NCI-H446 (cell line): Measurements from ENCODE around the gene CBLB.
"Not testable (repeated sequence)": the region's sequence is repeated elsewhere in the genome, so short reads cannot be mapped to it uniquely, and the experiment has no call there.

Experiments
- DNase-seq, 2 experiments: peaks; one replicate each; lab custom pipeline; 2025; lab: John Stamatoyannopoulos, UW

CBLB gene

GRCh38 chr3:105786241-105786640 is 82.6 kb downstream of the CBLB start:
- no peak for DNase-seq

- no peak for DNase-seq
Measured at GRCh38 chr3:105785803-105786202, 83.0 kb downstream of the CBLB start.

- no peak for DNase-seq
Measured at GRCh38 chr3:105783631-105784030, 85.2 kb downstream of the CBLB start.

- DNase-seq, result no peak
Measured at GRCh38 chr3:105781871-105782270, 86.9 kb downstream of the CBLB start.

- no peak for DNase-seq
Measured at GRCh38 chr3:105780107-105780506, 88.7 kb downstream of the CBLB start.

GRCh38 chr3:105775368-105775767 is 93.4 kb downstream of the CBLB start:
- DNase-seq, result no peak

GRCh38 chr3:105774444-105775180 is 94.2 kb downstream of the CBLB start:
- no peak for DNase-seq

GRCh38 chr3:105773291-105773690 is 95.5 kb downstream of the CBLB start:
- DNase-seq, result no peak

- no peak for DNase-seq
Measured at GRCh38 chr3:105772635-105773034, 96.2 kb downstream of the CBLB start.

- DNase-seq, result no peak
Measured at GRCh38 chr3:105771392-105771791, 97.4 kb downstream of the CBLB start.

GRCh38 chr3:105770410-105770809 is 98.4 kb downstream of the CBLB start:
- DNase-seq, result no peak

- no peak for DNase-seq
Measured at GRCh38 chr3:105767776-105768175, 101.0 kb downstream of the CBLB start.

GRCh38 chr3:105767216-105767615 is 101.6 kb downstream of the CBLB start:
- DNase-seq, result no peak

- DNase-seq, result no peak
Measured at GRCh38 chr3:105765308-105765639, 103.5 kb downstream of the CBLB start.

- no peak for DNase-seq
Measured at GRCh38 chr3:105764378-105765307, 104.2 kb downstream of the CBLB start.

GRCh38 chr3:105763659-105764036 is 105.2 kb downstream of the CBLB start:
- no peak for DNase-seq

- DNase-seq, result no peak
Measured at GRCh38 chr3:105762749-105763658, 105.8 kb downstream of the CBLB start.

- DNase-seq, result not testable (repeated sequence)
Measured at GRCh38 chr3:105762214-105762613, 106.6 kb downstream of the CBLB start.

GRCh38 chr3:105759442-105760078 is 109.3 kb downstream of the CBLB start:
- DNase-seq, result no peak

- no peak for DNase-seq
Measured at GRCh38 chr3:105758451-105758850, 110.4 kb downstream of the CBLB start.

- no peak for DNase-seq
Measured at GRCh38 chr3:105755121-105755886, 113.5 kb downstream of the CBLB start.
